ENCODE data around the gene ATXN7. TPM values are rescaled to one million over a fixed set of nuclear protein-coding genes. Genes with fewer than 3 reads are reported as not detected.

The ATXN7 gene
- total and polyA plus RNA-seq, 4 donors: 2.8 to 13.6 (median 5.6) TPM

DNA sequence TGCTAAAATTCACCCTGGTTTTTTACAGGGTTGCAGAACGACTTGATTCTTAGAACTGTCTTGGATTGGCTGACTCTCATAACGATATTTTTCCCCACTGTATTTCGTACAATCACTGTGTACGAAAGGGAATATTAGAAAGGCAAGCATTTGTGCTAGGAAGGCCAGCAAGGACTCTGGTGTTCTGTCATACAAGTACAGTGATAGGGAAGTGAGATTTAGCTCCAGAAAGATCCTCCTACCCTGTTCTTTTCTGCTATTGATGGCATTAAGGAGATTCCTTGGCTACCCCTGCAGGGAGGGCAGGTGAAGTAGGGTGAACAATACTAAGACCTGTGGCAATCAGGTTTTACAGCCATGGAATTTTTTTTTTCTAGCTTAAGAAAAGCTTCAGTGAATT is 102.3 kb downstream of the ATXN7 start:
- H3K27me3 ChIP-seq (ENCODE audit: control insufficient read depth in 4 of 4, insufficient read depth in 4 of 4, low read length in 3 of 4): no peaks in the 10 kb centered on the region
- H3K4me1 ChIP-seq (ENCODE audit: control insufficient read depth in 4 of 4, insufficient read depth in 4 of 4, low read length in 3 of 4): peaks cover 12 to 52% (median 46%) of the 10 kb centered on the region in 4 donors
- no peak overlapping the region for H3K9ac ChIP-seq (ENCODE audit: low read depth in 1 of 2, low read length in 2 of 2)
- H3K9me3 ChIP-seq (ENCODE audit: control insufficient read depth in 4 of 4, low read length in 3 of 4): no peaks in the 10 kb centered on the region
- no peak overlapping the region for H3K27ac ChIP-seq (ENCODE audit: low read depth in 1 of 2, low read length in 2 of 2)
- peaks cover 0 to 1% (median 0%) of the 10 kb centered on the region in 4 donors for H3K36me3 ChIP-seq (ENCODE audit: control insufficient read depth in 4 of 4, insufficient read depth in 3 of 4, low read depth in 1 of 4, low read length in 3 of 4)
- no peak overlapping the region for H3K4me3 ChIP-seq (ENCODE audit: low read depth in 1 of 3, low read length in 3 of 3)
- WGBS: 91% methylated on average over 4 of the region's 4 CpGs
- no peak for TF ChIP-seq RAD21 (IDR thresholded peaks at IDR 0.05)
- TF ChIP-seq JUND (IDR thresholded peaks at IDR 0.05): no peak
- TF ChIP-seq NR2F2 (IDR thresholded peaks at IDR 0.05): no peak
- TF ChIP-seq HNF4A (conservative IDR thresholded peaks at IDR 0.05): no peak
- no peak for TF ChIP-seq RXRA (IDR thresholded peaks at IDR 0.05)
- TF ChIP-seq, protein P1, sequence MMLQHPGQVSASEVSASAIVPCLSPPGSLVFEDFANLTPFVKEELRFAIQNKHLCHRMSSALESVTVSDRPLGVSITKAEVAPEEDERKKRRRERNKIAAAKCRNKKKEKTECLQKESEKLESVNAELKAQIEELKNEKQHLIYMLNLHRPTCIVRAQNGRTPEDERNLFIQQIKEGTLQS (IDR thresholded peaks at IDR 0.05): no peak
- TF ChIP-seq TAF1 (conservative IDR thresholded peaks at IDR 0.05): no peak
- TF ChIP-seq FOXA2 (IDR thresholded peaks at IDR 0.05): no peak
- no peak for TF ChIP-seq HNF4G (IDR thresholded peaks at IDR 0.05)
- TF ChIP-seq SP1 (IDR thresholded peaks at IDR 0.05): no peak
- TF ChIP-seq, protein P2, sequence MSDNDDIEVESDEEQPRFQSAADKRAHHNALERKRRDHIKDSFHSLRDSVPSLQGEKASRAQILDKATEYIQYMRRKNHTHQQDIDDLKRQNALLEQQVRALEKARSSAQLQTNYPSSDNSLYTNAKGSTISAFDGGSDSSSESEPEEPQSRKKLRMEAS (IDR thresholded peaks at IDR 0.05): no peak
- TF ChIP-seq EGR1 (IDR thresholded peaks at IDR 0.05; ENCODE audit: low read depth in 2 of 2): no peak
- TF ChIP-seq YY1 (IDR thresholded peaks at IDR 0.05): no peak
- TF ChIP-seq, protein P3, sequence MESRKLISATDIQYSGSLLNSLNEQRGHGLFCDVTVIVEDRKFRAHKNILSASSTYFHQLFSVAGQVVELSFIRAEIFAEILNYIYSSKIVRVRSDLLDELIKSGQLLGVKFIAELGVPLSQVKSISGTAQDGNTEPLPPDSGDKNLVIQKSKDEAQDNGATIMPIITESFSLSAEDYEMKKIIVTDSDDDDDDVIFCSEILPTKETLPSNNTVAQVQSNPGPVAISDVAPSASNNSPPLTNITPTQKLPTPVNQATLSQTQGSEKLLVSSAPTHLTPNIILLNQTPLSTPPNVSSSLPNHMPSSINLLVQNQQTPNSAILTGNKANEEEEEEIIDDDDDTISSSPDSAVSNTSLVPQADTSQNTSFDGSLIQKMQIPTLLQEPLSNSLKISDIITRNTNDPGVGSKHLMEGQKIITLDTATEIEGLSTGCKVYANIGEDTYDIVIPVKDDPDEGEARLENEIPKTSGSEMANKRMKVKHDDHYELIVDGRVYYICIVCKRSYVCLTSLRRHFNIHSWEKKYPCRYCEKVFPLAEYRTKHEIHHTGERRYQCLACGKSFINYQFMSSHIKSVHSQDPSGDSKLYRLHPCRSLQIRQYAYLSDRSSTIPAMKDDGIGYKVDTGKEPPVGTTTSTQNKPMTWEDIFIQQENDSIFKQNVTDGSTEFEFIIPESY (IDR thresholded peaks at IDR 0.05): no peak
- no peak for TF ChIP-seq FOXA1 (IDR thresholded peaks at IDR 0.05)
- TF ChIP-seq, protein P4, sequence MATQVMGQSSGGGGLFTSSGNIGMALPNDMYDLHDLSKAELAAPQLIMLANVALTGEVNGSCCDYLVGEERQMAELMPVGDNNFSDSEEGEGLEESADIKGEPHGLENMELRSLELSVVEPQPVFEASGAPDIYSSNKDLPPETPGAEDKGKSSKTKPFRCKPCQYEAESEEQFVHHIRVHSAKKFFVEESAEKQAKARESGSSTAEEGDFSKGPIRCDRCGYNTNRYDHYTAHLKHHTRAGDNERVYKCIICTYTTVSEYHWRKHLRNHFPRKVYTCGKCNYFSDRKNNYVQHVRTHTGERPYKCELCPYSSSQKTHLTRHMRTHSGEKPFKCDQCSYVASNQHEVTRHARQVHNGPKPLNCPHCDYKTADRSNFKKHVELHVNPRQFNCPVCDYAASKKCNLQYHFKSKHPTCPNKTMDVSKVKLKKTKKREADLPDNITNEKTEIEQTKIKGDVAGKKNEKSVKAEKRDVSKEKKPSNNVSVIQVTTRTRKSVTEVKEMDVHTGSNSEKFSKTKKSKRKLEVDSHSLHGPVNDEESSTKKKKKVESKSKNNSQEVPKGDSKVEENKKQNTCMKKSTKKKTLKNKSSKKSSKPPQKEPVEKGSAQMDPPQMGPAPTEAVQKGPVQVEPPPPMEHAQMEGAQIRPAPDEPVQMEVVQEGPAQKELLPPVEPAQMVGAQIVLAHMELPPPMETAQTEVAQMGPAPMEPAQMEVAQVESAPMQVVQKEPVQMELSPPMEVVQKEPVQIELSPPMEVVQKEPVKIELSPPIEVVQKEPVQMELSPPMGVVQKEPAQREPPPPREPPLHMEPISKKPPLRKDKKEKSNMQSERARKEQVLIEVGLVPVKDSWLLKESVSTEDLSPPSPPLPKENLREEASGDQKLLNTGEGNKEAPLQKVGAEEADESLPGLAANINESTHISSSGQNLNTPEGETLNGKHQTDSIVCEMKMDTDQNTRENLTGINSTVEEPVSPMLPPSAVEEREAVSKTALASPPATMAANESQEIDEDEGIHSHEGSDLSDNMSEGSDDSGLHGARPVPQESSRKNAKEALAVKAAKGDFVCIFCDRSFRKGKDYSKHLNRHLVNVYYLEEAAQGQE (IDR thresholded peaks at IDR 0.05): no peak
- no peak for TF ChIP-seq GABPA (IDR thresholded peaks at IDR 0.05 in 1 of 2, conservative IDR thresholded peaks at IDR 0.05 in 1 of 2)
- no peak for DNase-seq (ENCODE audit: low spot score)

DNA sequence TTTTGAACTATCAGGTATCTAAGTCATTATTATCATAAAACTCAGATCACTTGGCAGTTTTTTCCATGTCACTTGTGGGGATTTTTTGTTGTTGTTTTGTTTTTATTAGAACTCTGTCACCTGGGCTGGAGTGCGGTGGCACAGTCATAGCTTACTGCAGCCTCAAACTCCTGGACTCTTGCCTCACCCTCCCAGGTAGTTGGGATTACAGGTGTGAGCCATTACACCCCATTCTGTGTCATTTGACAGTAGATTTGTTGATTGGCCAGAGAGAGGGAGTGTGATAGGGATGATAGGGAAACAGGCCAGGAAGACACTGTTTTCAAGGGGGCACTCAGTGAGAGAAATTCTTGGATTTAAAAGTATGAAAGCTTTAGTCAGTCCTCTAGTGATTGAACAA is 103.2 kb downstream of the ATXN7 start:
- TF ChIP-seq FOXA1 (IDR thresholded peaks at IDR 0.05) (no peak), HNF4A (conservative IDR thresholded peaks at IDR 0.05) (no peak), FOXA2 (IDR thresholded peaks at IDR 0.05) (no peak), YY1 (IDR thresholded peaks at IDR 0.05) (no peak), RXRA (IDR thresholded peaks at IDR 0.05) (no peak), JUND (IDR thresholded peaks at IDR 0.05) (no peak), GABPA (IDR thresholded peaks at IDR 0.05 in 1 of 2, conservative IDR thresholded peaks at IDR 0.05 in 1 of 2) (no peak), HNF4G (IDR thresholded peaks at IDR 0.05) (no peak)
- TF ChIP-seq, protein P4 (IDR thresholded peaks at IDR 0.05): no peak
- TF ChIP-seq, protein P3 (IDR thresholded peaks at IDR 0.05): no peak
- TF ChIP-seq, protein P1 (IDR thresholded peaks at IDR 0.05): no peak
- no peaks in the 10 kb centered on the region for H3K36me3 ChIP-seq (ENCODE audit: control insufficient read depth in 4 of 4, insufficient read depth in 3 of 4, low read depth in 1 of 4, low read length in 3 of 4)
- WGBS: 55% methylated on average over 1 of the region's 1 CpG
- no peaks in the 10 kb centered on the region for H3K27me3 ChIP-seq (ENCODE audit: control insufficient read depth in 4 of 4, insufficient read depth in 4 of 4, low read length in 3 of 4)
- H3K9ac ChIP-seq (ENCODE audit: low read depth in 1 of 2, low read length in 2 of 2): peak overlapping the region in 1 of 2 donors; percentile 68
- no peak overlapping the region for H3K4me3 ChIP-seq (ENCODE audit: low read depth in 1 of 3, low read length in 3 of 3)
- peaks cover 10 to 53% (median 49%) of the 10 kb centered on the region in 4 donors for H3K4me1 ChIP-seq (ENCODE audit: control insufficient read depth in 4 of 4, insufficient read depth in 4 of 4, low read length in 3 of 4)
- no peaks in the 10 kb centered on the region for H3K9me3 ChIP-seq (ENCODE audit: control insufficient read depth in 4 of 4, low read length in 3 of 4)
- DNase-seq (ENCODE audit: low spot score): no peak
- peak overlapping the region; percentile 7 to 44 for H3K27ac ChIP-seq (ENCODE audit: low read depth in 1 of 2, low read length in 2 of 2)

All from liver (tissue), 9 donors.